NCI-H2196 (cell line): ENCODE results near the gene NCOA1.
"Not testable (repeated sequence)": the region's sequence is repeated elsewhere in the genome, so short reads cannot be mapped to it uniquely, and the experiment has no call there.

Experiments
- DNase-seq: peaks from one replicate; lab custom pipeline; 2025; ENCODE audit not compliant: unreplicated experiment; lab: John Stamatoyannopoulos, UW

NCOA1 gene

GRCh38 chr2:24779116-24779515 is 288.1 kb downstream of the NCOA1 start:
- DNase-seq: no peak

- no peak for DNase-seq
Observed at GRCh38 chr2:24783641-24784040, 292.6 kb downstream of the NCOA1 start.

- peak; percentile 36 for DNase-seq
Observed at GRCh38 chr2:24785671-24786321, 294.7 kb downstream of the NCOA1 start.

- DNase-seq: no peak
Observed at GRCh38 chr2:24787532-24787931, 296.5 kb downstream of the NCOA1 start.

- no peak for DNase-seq
Observed at GRCh38 chr2:24788816-24789215, 297.8 kb downstream of the NCOA1 start.

GRCh38 chr2:24791452-24791851 is 300.4 kb downstream of the NCOA1 start:
- no peak for DNase-seq

- DNase-seq: no peak
Observed at GRCh38 chr2:24792542-24792873, 301.5 kb downstream of the NCOA1 start.

GRCh38 chr2:24792874-24793760 is 302.1 kb downstream of the NCOA1 start, which contains the start of the genes CENPO and PTRHD1:
Gene CENPO (plus strand): TSS chr2:24793425. CDS start chr2:24793920, 495 bp downstream.
Gene PTRHD1 (minus strand): TSS chr2:24793391. CDS start chr2:24793377, 14 bp downstream.
- DNase-seq: peak; percentile 95

- DNase-seq: peak; percentile 15
Observed at GRCh38 chr2:24793761-24794435, 302.8 kb downstream of the NCOA1 start.

GRCh38 chr2:24797644-24798043 is 306.6 kb downstream of the NCOA1 start:
- DNase-seq: no peak

- not testable (repeated sequence) for DNase-seq
Observed at GRCh38 chr2:24800487-24800886, 309.4 kb downstream of the NCOA1 start.

- not testable (repeated sequence) for DNase-seq
Observed at GRCh38 chr2:24805811-24806660, 315.0 kb downstream of the NCOA1 start.

- DNase-seq: no peak
Observed at GRCh38 chr2:24806661-24807036, 315.6 kb downstream of the NCOA1 start.

- no peak for DNase-seq
Observed at GRCh38 chr2:24809316-24810007, 318.4 kb downstream of the NCOA1 start.

- DNase-seq: no peak
Observed at GRCh38 chr2:24813691-24814137, 322.7 kb downstream of the NCOA1 start.

GRCh38 chr2:24814516-24814915 is 323.5 kb downstream of the NCOA1 start:
- DNase-seq: no peak

- DNase-seq: no peak
Observed at GRCh38 chr2:24815171-24815570, 324.1 kb downstream of the NCOA1 start.

- no peak for DNase-seq
Observed at GRCh38 chr2:24816404-24816803, 325.4 kb downstream of the NCOA1 start.

GRCh38 chr2:24816884-24817283 is 325.8 kb downstream of the NCOA1 start:
- no peak for DNase-seq

GRCh38 chr2:24818721-24819167 is 327.7 kb downstream of the NCOA1 start:
- no peak for DNase-seq
